ENCODE data around the gene SOSTDC1. TPM values are rescaled to one million over a fixed set of nuclear protein-coding genes. Genes with fewer than 3 reads are reported as not detected.

Gene SOSTDC1
- total RNA-seq, 4 donors from 2014 or later, result 0.39 to 2.4 (median 1.5) TPM

- no peaks in the 10 kb centered on the region for H3K9me3 ChIP-seq
- peaks cover 0 to 21% (median 9%) of the 10 kb centered on the region in 4 donors for H3K4me1 ChIP-seq
- no peak overlapping the region for H3K4me3 ChIP-seq
- TF ChIP-seq POLR2A (IDR thresholded peaks at IDR 0.05) (no peak), EP300 (IDR thresholded peaks at IDR 0.05) (no peak), CTCF (IDR thresholded peaks at IDR 0.05) (no peak)
- no peak for DNase-seq (ENCODE audit: low spot score in 2 of 2)
- no peak overlapping the region for H3K27ac ChIP-seq
- no peaks in the 10 kb centered on the region for H3K36me3 ChIP-seq
- 63 to 75% methylated on average over 7 of the region's 7 CpGs for WGBS, 2 donors
- no peaks in the 10 kb centered on the region for H3K27me3 ChIP-seq
These were observed 49.0 kb downstream of the SOSTDC1 start for GRCh38 chr7:16416289-16417282.

GRCh38 chr7:16412274-16413254, 53.0 kb downstream of the SOSTDC1 start:
- Histone ChIP-seq H3K9me3 (no peaks in the 10 kb centered on the region), H3K27ac (peak overlapping the region in 1 of 4 donors; percentile 50), H3K4me1 (peaks cover 0 to 14% (median 6%) of the 10 kb centered on the region in 4 donors), H3K27me3 (no peaks in the 10 kb centered on the region), H3K4me3 (no peak overlapping the region), H3K36me3 (no peaks in the 10 kb centered on the region)
- TF ChIP-seq CTCF (IDR thresholded peaks at IDR 0.05) (no peak), EP300 (IDR thresholded peaks at IDR 0.05) (no peak), POLR2A (IDR thresholded peaks at IDR 0.05) (no peak)
- no peak for DNase-seq (ENCODE audit: low spot score in 2 of 2)
- WGBS, 2 donors, result 50 to 53% methylated on average over 8 of the region's 8 CpGs

Small RNAs within 50 kb of the gene (small RNA-seq; reads per million reads assigned to genes)
- gene AC005014.3, result not detected

Other genes starting within 250 kb of the SOSTDC1 start
- 1 to 10 TPM; 3.9 to 6.3 (median 4.2) TPM for gene CRPPA, start 44.2 kb downstream of the SOSTDC1 start, total RNA-seq
- not detected for gene LRRC72, start 61.1 kb upstream of the SOSTDC1 start, total RNA-seq
- 10 to 100 TPM; 10.0 to 15.3 (median 13.7) TPM for gene ANKMY2, start 180.0 kb upstream of the SOSTDC1 start, total RNA-seq
- gene BZW2, start 180.4 kb upstream of the SOSTDC1 start, total RNA-seq, result 10 to 100 TPM; 50.2 to 69.3 (median 52.3) TPM

Data from tibial nerve (tissue), 4 donors.